Keratinocyte (primary cell): ENCODE results near the gene SYT8. TPM values are rescaled to one million over a fixed set of nuclear protein-coding genes. Genes with fewer than 3 reads are reported as not detected.
A peak's percentile ranks its signal among the peaks of the same experiment; 100 is the strongest.

Experiments used
- DNase-seq: peaks from one replicate; pipeline ENCODE4 v3.0.0-alpha.2; 2011; ENCODE audit warnings: low read depth, missing footprints, low spot score
- FAIRE-seq: peaks from 2 replicates; lab custom pipeline; 2011; peaks lifted over from hg19 to GRCh38; lab: Jason Lieb, UNC
- H2AFZ ChIP-seq: 2 replicates; pipeline ENCODE4 v1.6.0; 2012; ENCODE audit warnings: low read length, control low read depth, inconsistent platforms; ENCODE audit not compliant: control insufficient read depth
- H3K27ac ChIP-seq: 2 replicates; pipeline ENCODE4 v1.5.1; 2011; ENCODE audit warnings: low read length; ENCODE audit not compliant: control insufficient read depth, insufficient read depth
- H3K27me3 ChIP-seq: 3 replicates; pipeline ENCODE4 v1.6.0; 2011; ENCODE audit warnings: low read length; ENCODE audit not compliant: control insufficient read depth, insufficient read depth; ENCODE audit errors: extremely low read depth
- H3K36me3 ChIP-seq, 2 experiments: 2 replicates in 1 of 2; 3 replicates in 1 of 2; pipeline ENCODE4 v1.5.1; 2011; ENCODE audit warnings: low read length in 2 of 2, mild to moderate bottlenecking in 1 of 2; ENCODE audit not compliant: control insufficient read depth in 2 of 2, insufficient read depth in 2 of 2; ENCODE audit errors: extremely low read depth in 1 of 2
- H3K4me1 ChIP-seq: 3 replicates; pipeline ENCODE4 v1.5.1; 2011; ENCODE audit warnings: low read length; ENCODE audit not compliant: control insufficient read depth, insufficient read depth; ENCODE audit errors: extremely low read depth
- H3K4me2 ChIP-seq: 3 replicates; pipeline ENCODE4 v1.6.0; 2011; ENCODE audit warnings: low read depth, low read length; ENCODE audit not compliant: control insufficient read depth, insufficient read depth; ENCODE audit errors: extremely low read depth
- H3K4me3 ChIP-seq, 3 experiments: fragments of 200-600 bp in 1 of 3; sonication (generic) in 1 of 3; 2 replicates in 2 of 3; 3 replicates in 1 of 3; pipeline ENCODE4 v1.5.1; 2011 to 2016; ENCODE audit warnings: low read length in 3 of 3, mild to moderate bottlenecking in 3 of 3, control low read depth in 2 of 3, inconsistent platforms in 1 of 3, low read depth in 1 of 3, mixed read lengths in 1 of 3, mixed run types in 1 of 3, moderate library complexity in 1 of 3; ENCODE audit not compliant: control insufficient read depth in 2 of 3, insufficient read depth in 2 of 3; ENCODE audit errors: extremely low read depth in 1 of 3
- H3K79me2 ChIP-seq: 2 replicates; pipeline ENCODE4 v1.6.0; 2012; ENCODE audit warnings: low read length; ENCODE audit not compliant: control insufficient read depth, insufficient read depth
- H3K9ac ChIP-seq: 3 replicates; pipeline ENCODE4 v1.6.0; 2011; ENCODE audit warnings: low read length; ENCODE audit not compliant: control insufficient read depth, insufficient read depth; ENCODE audit errors: extremely low read depth
- H3K9me1 ChIP-seq: 3 replicates; pipeline ENCODE4 v1.6.0; 2011; ENCODE audit warnings: low read length; ENCODE audit not compliant: control insufficient read depth, insufficient read depth; ENCODE audit errors: extremely low read depth
- H3K9me3 ChIP-seq: 2 replicates; pipeline ENCODE4 v1.5.1; 2012; ENCODE audit warnings: low read depth, low read length; ENCODE audit not compliant: control insufficient read depth
- H4K20me1 ChIP-seq: 3 replicates; pipeline ENCODE4 v1.6.0; 2011; ENCODE audit warnings: low read length; ENCODE audit not compliant: control insufficient read depth, insufficient read depth; ENCODE audit errors: extremely low read depth
- EZH2 ChIP-seq: IDR thresholded peaks from one replicate; pipeline ENCODE4 v1.6.1; 2012; ENCODE audit warnings: inconsistent platforms, mild to moderate bottlenecking, low read length, moderate library complexity
- dilution Hi-C: fragments of 300-500 bp; cut with MboI; formaldehyde crosslinking; loops from one replicate; pipeline ENCODE4 v1.7.0; 2020; ENCODE audit warnings: low sequenced_read_pairs; ENCODE audit not compliant: extremely low pct_ligation_motif_present
- polyA plus RNA-seq, 5 experiments: library from polyadenylated mRNA; depleted of rRNA in 3 of 5; stranded (reverse) in 3 of 5; stranded (forward) in 1 of 5; unstranded in 1 of 5; fragments of >200 nt; gene quantifications; 1 replicate in 1 of 5; 2 replicates in 3 of 5; 3 replicates in 1 of 5; pipeline versions ENCODE4 v1.2.1 to v1.2.3, GENCODE V29; 2011 to 2012; ENCODE audit warnings: missing spikeins in 2 of 5, low read depth in 1 of 5, low replicate concordance in 1 of 5
- TF ChIP-seq, protein P1 (sequence below), 3 experiments: IDR thresholded peaks in 1 of 3; conservative IDR thresholded peaks in 1 of 3; optimal IDR thresholded peaks in 1 of 3; 2 replicates in 2 of 3; 3 replicates in 1 of 3; pipeline versions ENCODE3 to v1.5.1; 2011; ENCODE audit warnings: low read length in 3 of 3, mild to moderate bottlenecking in 3 of 3, moderate library complexity in 2 of 3, control low read depth in 1 of 3, inconsistent platforms in 1 of 3; ENCODE audit not compliant: insufficient read depth in 2 of 3; ENCODE audit errors: extremely low read depth in 1 of 3

SYT8 gene
- polyA plus RNA-seq, 1 donor (not counting 4 experiments of a cell fraction or from before 2014, with no cell fraction given) = 19.3 TPM

DNA sequence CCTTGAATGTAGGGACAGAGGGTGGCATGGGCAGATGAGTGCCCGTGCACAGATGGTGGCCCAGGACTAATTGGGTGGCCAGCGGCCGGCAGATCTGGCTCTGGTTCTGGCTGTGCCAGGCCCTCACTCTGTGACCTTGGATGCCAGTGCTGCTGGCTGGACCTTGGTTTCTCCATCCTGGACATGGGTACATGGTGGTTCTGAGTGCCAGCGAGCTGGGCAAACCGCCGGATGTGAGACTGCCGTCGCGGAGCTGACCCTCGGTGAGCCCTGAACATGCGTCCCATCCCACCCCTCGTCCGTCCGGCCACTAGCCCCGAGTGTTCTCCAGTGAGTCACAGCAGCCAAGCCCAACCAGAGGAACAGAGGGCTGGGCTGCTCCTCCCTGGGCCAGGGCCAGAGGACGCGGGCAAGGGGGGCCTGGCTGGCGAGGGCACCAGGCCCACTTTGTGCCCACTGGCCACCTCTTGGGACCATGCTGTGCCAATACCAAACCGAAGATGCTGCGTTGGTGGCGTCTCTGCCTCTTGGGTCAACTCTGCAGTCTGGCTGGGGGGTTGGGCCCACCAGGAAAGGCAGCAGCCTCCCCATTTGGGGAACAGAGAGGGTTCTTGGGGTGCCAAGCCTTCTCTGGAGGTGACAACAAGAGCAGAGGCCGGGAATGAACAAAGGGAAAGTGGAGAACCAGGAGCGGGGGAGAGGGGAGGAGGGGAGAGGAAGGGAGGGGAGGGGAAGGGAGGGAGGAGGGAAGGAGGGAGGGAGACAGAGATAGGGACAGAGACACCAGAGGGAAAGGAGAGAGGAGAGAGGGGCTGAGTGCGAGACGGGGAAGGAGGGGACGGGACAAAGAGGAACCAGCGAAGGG lies 28.8 kb downstream of the SYT8 start:
- TF ChIP-seq, protein P1, sequence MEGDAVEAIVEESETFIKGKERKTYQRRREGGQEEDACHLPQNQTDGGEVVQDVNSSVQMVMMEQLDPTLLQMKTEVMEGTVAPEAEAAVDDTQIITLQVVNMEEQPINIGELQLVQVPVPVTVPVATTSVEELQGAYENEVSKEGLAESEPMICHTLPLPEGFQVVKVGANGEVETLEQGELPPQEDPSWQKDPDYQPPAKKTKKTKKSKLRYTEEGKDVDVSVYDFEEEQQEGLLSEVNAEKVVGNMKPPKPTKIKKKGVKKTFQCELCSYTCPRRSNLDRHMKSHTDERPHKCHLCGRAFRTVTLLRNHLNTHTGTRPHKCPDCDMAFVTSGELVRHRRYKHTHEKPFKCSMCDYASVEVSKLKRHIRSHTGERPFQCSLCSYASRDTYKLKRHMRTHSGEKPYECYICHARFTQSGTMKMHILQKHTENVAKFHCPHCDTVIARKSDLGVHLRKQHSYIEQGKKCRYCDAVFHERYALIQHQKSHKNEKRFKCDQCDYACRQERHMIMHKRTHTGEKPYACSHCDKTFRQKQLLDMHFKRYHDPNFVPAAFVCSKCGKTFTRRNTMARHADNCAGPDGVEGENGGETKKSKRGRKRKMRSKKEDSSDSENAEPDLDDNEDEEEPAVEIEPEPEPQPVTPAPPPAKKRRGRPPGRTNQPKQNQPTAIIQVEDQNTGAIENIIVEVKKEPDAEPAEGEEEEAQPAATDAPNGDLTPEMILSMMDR (optimal IDR thresholded peaks at IDR 0.05 in 1 of 3, IDR thresholded peaks at IDR 0.05 in 1 of 3, conservative IDR thresholded peaks at IDR 0.05 in 1 of 3; ENCODE audit: extremely low read depth in 1 of 3, insufficient read depth in 2 of 3, low read length in 3 of 3) = no peak
- TF ChIP-seq EZH2 = no peak
- no peaks in the 10 kb centered on the region for H3K27me3 ChIP-seq
- H3K4me2 ChIP-seq = peak overlapping the region; percentile 27
- H3K9ac ChIP-seq = no peak overlapping the region
- H3K4me1 ChIP-seq = peaks cover 10% of the 10 kb centered on the region
- no peak overlapping the region for H2AFZ ChIP-seq
- dilution Hi-C loops = no loop called here
- no peak overlapping the region for H3K4me3 ChIP-seq
- no peaks in the 10 kb centered on the region for H3K9me3 ChIP-seq
- H3K36me3 ChIP-seq = no peaks in the 10 kb centered on the region
- H3K27ac ChIP-seq = no peak overlapping the region
- DNase-seq (no peak), FAIRE-seq (no peak)
- no peaks in the 10 kb centered on the region for H3K79me2 ChIP-seq
- H4K20me1 ChIP-seq = no peaks in the 10 kb centered on the region
- no peaks in the 10 kb centered on the region for H3K9me1 ChIP-seq

DNA sequence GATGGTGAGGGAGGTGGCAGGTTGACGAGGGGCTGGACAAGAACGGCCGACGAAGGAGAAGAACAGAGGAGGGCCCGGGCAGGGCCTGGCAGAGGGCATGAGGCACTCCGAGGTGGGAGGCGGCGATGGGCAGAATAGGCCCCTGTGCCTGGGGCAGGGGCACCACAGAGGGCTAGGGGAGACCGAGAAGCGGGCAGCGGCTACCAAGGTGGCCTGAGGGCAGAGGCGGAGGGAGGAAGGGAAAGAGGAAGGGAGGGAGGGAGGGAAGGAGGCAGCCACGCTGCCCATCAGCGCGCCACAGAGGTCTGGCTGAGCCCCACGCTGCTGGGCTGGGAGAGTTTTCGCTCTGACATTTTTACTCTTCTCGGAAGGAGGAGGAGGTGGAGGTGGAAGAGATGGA lies 29.4 kb downstream of the SYT8 start:
- peaks cover 10% of the 10 kb centered on the region for H3K4me1 ChIP-seq
- H3K79me2 ChIP-seq = no peaks in the 10 kb centered on the region
- FAIRE-seq (no peak), DNase-seq (no peak)
- H3K4me2 ChIP-seq = no peak overlapping the region
- no peak overlapping the region for H3K4me3 ChIP-seq
- no peak overlapping the region for H2AFZ ChIP-seq
- TF ChIP-seq EZH2 = no peak
- TF ChIP-seq, protein P1 (optimal IDR thresholded peaks at IDR 0.05 in 1 of 3, IDR thresholded peaks at IDR 0.05 in 1 of 3, conservative IDR thresholded peaks at IDR 0.05 in 1 of 3; ENCODE audit: extremely low read depth in 1 of 3, insufficient read depth in 2 of 3, low read length in 3 of 3) = no peak
- dilution Hi-C loops = no loop called here
- H4K20me1 ChIP-seq = no peaks in the 10 kb centered on the region
- no peaks in the 10 kb centered on the region for H3K9me1 ChIP-seq
- peaks cover 4% of the 10 kb centered on the region for H3K27me3 ChIP-seq
- no peak overlapping the region for H3K9ac ChIP-seq
- no peaks in the 10 kb centered on the region for H3K9me3 ChIP-seq
- H3K27ac ChIP-seq = no peak overlapping the region
- no peaks in the 10 kb centered on the region for H3K36me3 ChIP-seq
